Sigmoid colon (tissue), 4 donors: Measurements from ENCODE around the gene PSD4.

Experiments
- EP300 ChIP-seq, 4 donors: sonication (generic); formaldehyde crosslinking; IDR thresholded peaks; one replicate each; pipeline ENCODE4 v1.6.1; 2017; ENCODE audit warnings: antibody characterized with exemption in 4 of 4
- POLR2A ChIP-seq, 2 donors: fragments of 450-650 bp; IDR thresholded peaks; one replicate each; pipeline ENCODE4 v1.6.1; 2016; ENCODE audit warnings: antibody characterized with exemption in 2 of 2, mild to moderate bottlenecking in 2 of 2, moderate library complexity in 2 of 2
- POLR2AphosphoS5 ChIP-seq, 4 donors: sonication (generic); formaldehyde crosslinking; IDR thresholded peaks; one replicate each; pipeline ENCODE4 v1.6.1; 2017; ENCODE audit warnings: antibody characterized with exemption in 4 of 4
- TF ChIP-seq, protein P1 (sequence below), 4 experiments: fragments of 450-650 bp in 3 of 4; fragments of 200-600 bp in 1 of 4; IDR thresholded peaks; one replicate each; pipeline ENCODE4 v1.5.1; 2016 to 2019; ENCODE audit warnings: antibody characterized with exemption in 4 of 4, mild to moderate bottlenecking in 3 of 4, moderate library complexity in 2 of 4

DNA sequence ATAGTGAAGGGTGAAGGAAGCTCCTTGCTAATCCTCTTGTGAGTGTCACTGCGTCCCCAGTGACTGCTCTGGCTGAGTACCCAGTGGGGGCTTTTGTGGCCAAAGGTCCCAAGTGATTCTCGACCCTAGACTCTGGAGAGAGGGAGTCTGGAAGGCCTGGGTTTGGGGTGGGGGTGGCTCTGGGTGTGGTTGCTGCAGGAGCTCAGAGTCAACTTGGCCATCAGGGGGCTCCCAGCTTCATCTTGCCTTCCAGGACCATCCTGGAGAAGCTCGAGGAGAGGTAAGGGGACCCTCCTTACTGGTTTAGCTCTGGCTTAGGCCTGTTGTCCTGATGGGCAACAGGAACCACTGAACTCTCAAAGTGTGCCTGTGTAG is 592 bp downstream of the PSD4 start:
- TF ChIP-seq POLR2A (IDR thresholded peaks at IDR 0.05) (no peak), POLR2AphosphoS5 (IDR thresholded peaks at IDR 0.05) (no peak), EP300 (IDR thresholded peaks at IDR 0.05) (no peak)
- TF ChIP-seq, protein P1, sequence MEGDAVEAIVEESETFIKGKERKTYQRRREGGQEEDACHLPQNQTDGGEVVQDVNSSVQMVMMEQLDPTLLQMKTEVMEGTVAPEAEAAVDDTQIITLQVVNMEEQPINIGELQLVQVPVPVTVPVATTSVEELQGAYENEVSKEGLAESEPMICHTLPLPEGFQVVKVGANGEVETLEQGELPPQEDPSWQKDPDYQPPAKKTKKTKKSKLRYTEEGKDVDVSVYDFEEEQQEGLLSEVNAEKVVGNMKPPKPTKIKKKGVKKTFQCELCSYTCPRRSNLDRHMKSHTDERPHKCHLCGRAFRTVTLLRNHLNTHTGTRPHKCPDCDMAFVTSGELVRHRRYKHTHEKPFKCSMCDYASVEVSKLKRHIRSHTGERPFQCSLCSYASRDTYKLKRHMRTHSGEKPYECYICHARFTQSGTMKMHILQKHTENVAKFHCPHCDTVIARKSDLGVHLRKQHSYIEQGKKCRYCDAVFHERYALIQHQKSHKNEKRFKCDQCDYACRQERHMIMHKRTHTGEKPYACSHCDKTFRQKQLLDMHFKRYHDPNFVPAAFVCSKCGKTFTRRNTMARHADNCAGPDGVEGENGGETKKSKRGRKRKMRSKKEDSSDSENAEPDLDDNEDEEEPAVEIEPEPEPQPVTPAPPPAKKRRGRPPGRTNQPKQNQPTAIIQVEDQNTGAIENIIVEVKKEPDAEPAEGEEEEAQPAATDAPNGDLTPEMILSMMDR (IDR thresholded peaks at IDR 0.05): no peak
